Nephron (organoid): ENCODE measurements around the gene ARMC6.

ENCODE experiments used
- H3K27ac Mint-ChIP-seq, 3 experiments: 2 replicates each; pipeline ENCODE4 v1.8.0; 2020; ENCODE audit warnings: mixed read lengths in 3 of 3, mild to moderate bottlenecking in 2 of 3, moderate library complexity in 1 of 3
- H3K27me3 Mint-ChIP-seq: 2 replicates; pipeline ENCODE4 v1.8.0; 2021; ENCODE audit warnings: low read depth, mild to moderate bottlenecking, moderate library complexity, mixed read lengths
- H3K36me3 Mint-ChIP-seq: 2 replicates; pipeline ENCODE4 v1.8.0; 2020; ENCODE audit warnings: low read depth, mixed read lengths
- H3K4me1 Mint-ChIP-seq: 2 replicates; pipeline ENCODE4 v1.8.0; 2020; ENCODE audit warnings: mixed read lengths
- H3K4me3 Mint-ChIP-seq, 3 experiments: 2 replicates each; pipeline ENCODE4 v1.8.0; 2020; ENCODE audit warnings: mild to moderate bottlenecking in 3 of 3, mixed read lengths in 3 of 3, moderate library complexity in 2 of 3
- H3K9me3 Mint-ChIP-seq: 2 replicates; pipeline ENCODE4 v1.8.0; 2020; ENCODE audit warnings: mixed read lengths
- CTCF ChIP-seq, 3 experiments: fragments of 200-600 bp; sonication (generic); IDR thresholded peaks; one replicate each; pipeline ENCODE4 v1.5.0; 2021; ENCODE audit warnings: antibody characterized with exemption in 3 of 3; ENCODE audit not compliant: unreplicated experiment in 3 of 3

ARMC6 gene

DNA sequence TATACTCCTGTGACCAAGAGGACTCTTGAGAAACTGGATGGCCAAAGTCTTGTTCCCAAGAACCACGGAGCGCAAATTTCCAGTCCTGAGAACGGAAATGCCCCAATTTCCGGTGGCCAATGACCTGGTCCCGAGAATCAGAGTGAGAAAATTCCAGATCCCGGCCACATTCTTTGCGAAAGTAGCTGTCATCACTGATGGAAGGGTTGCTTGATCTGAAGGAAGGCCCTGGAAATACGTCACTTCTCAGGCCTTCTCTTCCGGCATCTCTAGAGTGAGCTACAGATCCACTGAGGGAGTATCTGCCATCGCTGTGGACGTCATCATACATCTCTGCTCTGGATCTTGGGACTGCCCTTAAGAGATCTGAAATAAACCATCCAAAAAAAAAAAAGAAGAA, 7.5 kb upstream of the ARMC6 start:
- Mint-ChIP-seq H3K27me3 (no peaks in the 10 kb centered on the region), H3K4me1 (peaks cover 5% of the 10 kb centered on the region), H3K27ac (no peak overlapping the region), H3K36me3 (peaks cover 68% of the 10 kb centered on the region), H3K9me3 (no peaks in the 10 kb centered on the region), H3K4me3 (no peak overlapping the region)
- TF ChIP-seq CTCF (IDR thresholded peaks at IDR 0.05; ENCODE audit: unreplicated experiment in 3 of 3): no peak

GRCh38 chr19:19026299-19026971, 7.0 kb upstream of the ARMC6 start:
- TF ChIP-seq CTCF (IDR thresholded peaks at IDR 0.05; ENCODE audit: unreplicated experiment in 3 of 3): peak in 2 of 3 experiments; percentile 11 to 12
- H3K36me3 Mint-ChIP-seq: peaks cover 66% of the 10 kb centered on the region
- peaks cover 5% of the 10 kb centered on the region for H3K4me1 Mint-ChIP-seq
- H3K4me3 Mint-ChIP-seq: no peak overlapping the region
- H3K9me3 Mint-ChIP-seq: no peaks in the 10 kb centered on the region
- no peak overlapping the region for H3K27ac Mint-ChIP-seq
- H3K27me3 Mint-ChIP-seq: no peaks in the 10 kb centered on the region

GRCh38 chr19:19027228-19027627, 6.2 kb upstream of the ARMC6 start:
- peaks cover 9% of the 10 kb centered on the region for H3K4me1 Mint-ChIP-seq
- no peaks in the 10 kb centered on the region for H3K27me3 Mint-ChIP-seq
- H3K36me3 Mint-ChIP-seq: peaks cover 66% of the 10 kb centered on the region
- peak overlapping the region in 1 of 3 experiments; percentile 9 for H3K4me3 Mint-ChIP-seq
- no peaks in the 10 kb centered on the region for H3K9me3 Mint-ChIP-seq
- TF ChIP-seq CTCF (IDR thresholded peaks at IDR 0.05; ENCODE audit: unreplicated experiment in 3 of 3): no peak
- H3K27ac Mint-ChIP-seq: no peak overlapping the region

- Mint-ChIP-seq H3K27me3 (no peaks in the 10 kb centered on the region), H3K9me3 (no peaks in the 10 kb centered on the region), H3K4me3 (peak overlapping the region in 2 of 3 experiments; percentile 2 to 63), H3K36me3 (peaks cover 56% of the 10 kb centered on the region), H3K27ac (no peak overlapping the region), H3K4me1 (peaks cover 13% of the 10 kb centered on the region)
- TF ChIP-seq CTCF (IDR thresholded peaks at IDR 0.05; ENCODE audit: unreplicated experiment in 3 of 3): no peak
Measured at GRCh38 chr19:19028526-19028925, 4.9 kb upstream of the ARMC6 start.

DNA sequence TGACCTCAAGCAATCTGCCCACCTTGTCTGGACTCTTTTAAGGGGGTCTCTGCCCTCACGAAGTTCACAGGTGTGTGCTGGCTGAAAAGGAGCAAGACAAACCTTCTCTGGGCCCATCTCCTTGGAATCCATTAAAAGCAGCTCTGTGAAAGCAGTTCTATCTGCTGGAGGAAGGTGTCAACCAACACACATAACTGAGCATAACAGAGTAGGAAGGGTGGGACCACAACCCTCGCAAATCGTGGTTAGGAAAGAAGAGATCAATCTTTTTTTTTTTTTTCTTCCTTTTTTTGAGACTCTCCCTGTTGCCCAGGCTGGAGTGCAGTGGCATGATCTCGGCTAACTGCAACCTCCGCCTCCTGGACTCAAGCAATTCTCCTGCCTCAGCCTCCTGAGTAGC, 1.5 kb upstream of the ARMC6 start:
- H3K27ac Mint-ChIP-seq: peak overlapping the region; percentile 94 to 99 (median 98)
- peaks cover 15% of the 10 kb centered on the region for H3K4me1 Mint-ChIP-seq
- peak overlapping the region; percentile 95 to 98 (median 97) for H3K4me3 Mint-ChIP-seq
- H3K27me3 Mint-ChIP-seq: no peaks in the 10 kb centered on the region
- no peaks in the 10 kb centered on the region for H3K9me3 Mint-ChIP-seq
- no peak for TF ChIP-seq CTCF (IDR thresholded peaks at IDR 0.05; ENCODE audit: unreplicated experiment in 3 of 3)
- peaks cover 46% of the 10 kb centered on the region for H3K36me3 Mint-ChIP-seq
